KMS-11 (cell line): Measurements from ENCODE around the gene TECTA.
"Not testable (repeated sequence)": the region's sequence is repeated elsewhere in the genome, so short reads cannot be mapped to it uniquely, and the experiment has no call there.

Experiments
- H2AFZ ChIP-seq: fragments of 200-600 bp; sonication (generic); 2 replicates; pipeline ENCODE4 v1.6.1; 2016; ENCODE audit warnings: antibody characterized with exemption, mixed run types, low read depth
- H3K27ac ChIP-seq: fragments of 200-600 bp; sonication (generic); 2 replicates; pipeline ENCODE4 v1.6.1; 2016; ENCODE audit warnings: mild to moderate bottlenecking, mixed run types
- H3K27me3 ChIP-seq: fragments of 200-600 bp; sonication (generic); 2 replicates; pipeline ENCODE4 v1.6.1; 2017; ENCODE audit warnings: mild to moderate bottlenecking, low read depth, mixed run types, moderate library complexity; ENCODE audit not compliant: insufficient read depth
- H3K36me3 ChIP-seq: fragments of 200-600 bp; sonication (generic); 2 replicates; pipeline ENCODE4 v1.6.1; 2017; ENCODE audit warnings: mild to moderate bottlenecking, mixed run types; ENCODE audit not compliant: insufficient read depth
- H3K4me1 ChIP-seq: fragments of 200-600 bp; sonication (generic); 2 replicates; pipeline ENCODE4 v1.6.1; 2016; ENCODE audit warnings: mild to moderate bottlenecking, low read depth, mixed run types; ENCODE audit not compliant: poor library complexity, severe bottlenecking
- H3K4me2 ChIP-seq: fragments of 200-600 bp; sonication (generic); 2 replicates; pipeline ENCODE4 v1.7.0; 2016; ENCODE audit warnings: mild to moderate bottlenecking, mixed run types
- H3K4me3 ChIP-seq: fragments of 200-600 bp; sonication (generic); IDR thresholded peaks from 2 replicates; pipeline ENCODE4 v1.6.1; 2017; ENCODE audit warnings: low read depth, low read length, mixed read lengths; ENCODE audit not compliant: insufficient read depth
- H3K79me2 ChIP-seq: fragments of 200-600 bp; sonication (generic); 2 replicates; pipeline ENCODE4 v1.6.1; 2016; ENCODE audit warnings: low read depth, mixed run types; ENCODE audit not compliant: insufficient read depth
- H3K9ac ChIP-seq: fragments of 200-600 bp; sonication (generic); 2 replicates; pipeline ENCODE4 v1.6.1; 2016; ENCODE audit warnings: mild to moderate bottlenecking, mixed run types
- H4K20me1 ChIP-seq: fragments of 200-600 bp; sonication (generic); 2 replicates; pipeline ENCODE4 v1.6.1; 2016; ENCODE audit warnings: mild to moderate bottlenecking, mixed run types; ENCODE audit not compliant: insufficient read depth
- CTCF ChIP-seq: fragments of 200-600 bp; sonication (generic); conservative IDR thresholded peaks from 2 replicates; pipeline ENCODE4 v1.6.1; 2017; ENCODE audit warnings: low read depth, mild to moderate bottlenecking, antibody characterized with exemption, low read length, moderate library complexity, mixed read lengths

The TECTA gene

GRCh38 chr11:121112498-121113455 lies 11.7 kb downstream of the TECTA start:
- no peak overlapping the region for H2AFZ ChIP-seq
- no peaks in the 10 kb centered on the region for H3K36me3 ChIP-seq
- H3K4me2 ChIP-seq: no peak overlapping the region
- H3K9ac ChIP-seq: no peak overlapping the region
- peak; percentile 58 for TF ChIP-seq CTCF
- no peaks in the 10 kb centered on the region for H3K27me3 ChIP-seq
- H3K27ac ChIP-seq: no peak overlapping the region
- no peak overlapping the region for H3K4me3 ChIP-seq
- H3K79me2 ChIP-seq: no peaks in the 10 kb centered on the region
- no peaks in the 10 kb centered on the region for H3K4me1 ChIP-seq
- H4K20me1 ChIP-seq: no peaks in the 10 kb centered on the region

GRCh38 chr11:121113611-121114010 lies 12.6 kb downstream of the TECTA start:
- H3K27ac ChIP-seq: no peak overlapping the region
- TF ChIP-seq CTCF: no peak
- no peak overlapping the region for H3K4me3 ChIP-seq
- H3K4me2 ChIP-seq: no peak overlapping the region
- no peak overlapping the region for H2AFZ ChIP-seq
- no peaks in the 10 kb centered on the region for H3K4me1 ChIP-seq
- no peaks in the 10 kb centered on the region for H4K20me1 ChIP-seq
- H3K9ac ChIP-seq: no peak overlapping the region
- no peaks in the 10 kb centered on the region for H3K79me2 ChIP-seq
- H3K27me3 ChIP-seq: no peaks in the 10 kb centered on the region
- H3K36me3 ChIP-seq: no peaks in the 10 kb centered on the region

GRCh38 chr11:121115024-121115423 lies 14.0 kb downstream of the TECTA start:
- H3K9ac ChIP-seq, H3K27ac ChIP-seq, H3K27me3 ChIP-seq, H2AFZ ChIP-seq, H3K4me2 ChIP-seq, H3K4me3 ChIP-seq, H3K36me3 ChIP-seq, H3K79me2 ChIP-seq, H3K4me1 ChIP-seq, H4K20me1 ChIP-seq: not testable (repeated sequence)

- Histone ChIP-seq H3K36me3 (no peaks in the 10 kb centered on the region), H3K79me2 (no peaks in the 10 kb centered on the region), H3K4me2 (no peak overlapping the region), H3K4me1 (no peaks in the 10 kb centered on the region), H3K9ac (no peak overlapping the region), H4K20me1 (no peaks in the 10 kb centered on the region), H3K27me3 (no peaks in the 10 kb centered on the region), H3K4me3 (no peak overlapping the region), H3K27ac (no peak overlapping the region), H2AFZ (no peak overlapping the region)
- no peak for TF ChIP-seq CTCF
These were observed 16.7 kb downstream of the TECTA start for GRCh38 chr11:121117788-121118187.

GRCh38 chr11:121119440-121119839 lies 18.4 kb downstream of the TECTA start:
- TF ChIP-seq CTCF: no peak
- no peak overlapping the region for H3K4me3 ChIP-seq
- no peak overlapping the region for H3K27ac ChIP-seq
- H3K4me2 ChIP-seq: no peak overlapping the region
- no peaks in the 10 kb centered on the region for H4K20me1 ChIP-seq
- H3K9ac ChIP-seq: no peak overlapping the region
- no peak overlapping the region for H2AFZ ChIP-seq
- H3K4me1 ChIP-seq: no peaks in the 10 kb centered on the region
- no peaks in the 10 kb centered on the region for H3K79me2 ChIP-seq
- H3K27me3 ChIP-seq: no peaks in the 10 kb centered on the region
- no peaks in the 10 kb centered on the region for H3K36me3 ChIP-seq
